ENCODE results near the gene ARSJ.

Gene ARSJ

GRCh38 chr4:113952452-113953029 lies 26.9 kb downstream of the ARSJ start:
- H3K4me2 ChIP-seq (ENCODE audit: low read depth, low read length, poor library complexity, severe bottlenecking), result no peak overlapping the region

GRCh38 chr4:113951263-113951662 lies 28.2 kb downstream of the ARSJ start:
- Histone ChIP-seq H3K27ac (ENCODE audit: low read depth, low read length) (no peak overlapping the region), H3K9me2 (replicated peaks; ENCODE audit: insufficient read depth, low read length) (no peaks in the 10 kb centered on the region), H3K9ac (ENCODE audit: low read length) (no peak overlapping the region), H3F3A (ENCODE audit: insufficient read depth) (no peaks in the 10 kb centered on the region), H3K79me2 (ENCODE audit: insufficient read depth, low read length) (no peaks in the 10 kb centered on the region), H3K9me3 (ENCODE audit: insufficient read depth, low read length) (no peaks in the 10 kb centered on the region), H3K36me3 (ENCODE audit: low read length) (no peaks in the 10 kb centered on the region), H3K4me2 (ENCODE audit: low read depth, low read length, poor library complexity, severe bottlenecking) (no peak overlapping the region), H3K4me3 (ENCODE audit: insufficient read depth, low read length, poor library complexity, severe bottlenecking) (no peak overlapping the region), H3K27me3 (ENCODE audit: low read length) (no peaks in the 10 kb centered on the region), H2AFZ (ENCODE audit: low read depth, low read length, severe bottlenecking) (no peak overlapping the region), H4K20me1 (ENCODE audit: low read depth, low read length) (no peaks in the 10 kb centered on the region)
- no peak for TF ChIP-seq CTCF (IDR thresholded peaks at IDR 0.05; ENCODE audit: insufficient read depth, low read length, poor library complexity, severe bottlenecking)
- no peak for TF ChIP-seq EZH2phosphoT487 (conservative IDR thresholded peaks at IDR 0.05; ENCODE audit: low read length)

More at GRCh38 chr4:113952452-113953029, 26.9 kb downstream of the ARSJ start:
- no peaks in the 10 kb centered on the region for H3F3A ChIP-seq (ENCODE audit: insufficient read depth)
- H3K4me3 ChIP-seq (ENCODE audit: insufficient read depth, low read length, poor library complexity, severe bottlenecking), result no peak overlapping the region
- no peaks in the 10 kb centered on the region for H3K36me3 ChIP-seq (ENCODE audit: low read length)
- H4K20me1 ChIP-seq (ENCODE audit: low read depth, low read length), result no peaks in the 10 kb centered on the region
- no peaks in the 10 kb centered on the region for H3K9me2 ChIP-seq (replicated peaks; ENCODE audit: insufficient read depth, low read length)
- H3K9ac ChIP-seq (ENCODE audit: low read length), result no peak overlapping the region
- no peaks in the 10 kb centered on the region for H3K9me3 ChIP-seq (ENCODE audit: insufficient read depth, low read length)
- H3K27me3 ChIP-seq (ENCODE audit: low read length), result no peaks in the 10 kb centered on the region
- H2AFZ ChIP-seq (ENCODE audit: low read depth, low read length, severe bottlenecking), result no peak overlapping the region
- H3K79me2 ChIP-seq (ENCODE audit: insufficient read depth, low read length), result no peaks in the 10 kb centered on the region
- no peak overlapping the region for H3K27ac ChIP-seq (ENCODE audit: low read depth, low read length)
- TF ChIP-seq CTCF (IDR thresholded peaks at IDR 0.05; ENCODE audit: insufficient read depth, low read length, poor library complexity, severe bottlenecking), result peak; percentile 34
- no peak for TF ChIP-seq EZH2phosphoT487 (conservative IDR thresholded peaks at IDR 0.05; ENCODE audit: low read length)

GRCh38 chr4:113950207-113950606 lies 29.2 kb downstream of the ARSJ start:
- no peaks in the 10 kb centered on the region for H3K9me3 ChIP-seq (ENCODE audit: insufficient read depth, low read length)
- no peaks in the 10 kb centered on the region for H4K20me1 ChIP-seq (ENCODE audit: low read depth, low read length)
- H3K9me2 ChIP-seq (replicated peaks; ENCODE audit: insufficient read depth, low read length), result no peaks in the 10 kb centered on the region
- no peak overlapping the region for H3K4me2 ChIP-seq (ENCODE audit: low read depth, low read length, poor library complexity, severe bottlenecking)
- H3K27me3 ChIP-seq (ENCODE audit: low read length), result no peaks in the 10 kb centered on the region
- no peak overlapping the region for H2AFZ ChIP-seq (ENCODE audit: low read depth, low read length, severe bottlenecking)
- TF ChIP-seq CTCF (IDR thresholded peaks at IDR 0.05; ENCODE audit: insufficient read depth, low read length, poor library complexity, severe bottlenecking), result no peak
- TF ChIP-seq EZH2phosphoT487 (conservative IDR thresholded peaks at IDR 0.05; ENCODE audit: low read length), result no peak
- H3K9ac ChIP-seq (ENCODE audit: low read length), result no peak overlapping the region
- H3K4me3 ChIP-seq (ENCODE audit: insufficient read depth, low read length, poor library complexity, severe bottlenecking), result no peak overlapping the region
- H3K27ac ChIP-seq (ENCODE audit: low read depth, low read length), result no peak overlapping the region
- H3K79me2 ChIP-seq (ENCODE audit: insufficient read depth, low read length), result no peaks in the 10 kb centered on the region
- no peaks in the 10 kb centered on the region for H3K36me3 ChIP-seq (ENCODE audit: low read length)
- no peaks in the 10 kb centered on the region for H3F3A ChIP-seq (ENCODE audit: insufficient read depth)
